GM12873 (cell line): ENCODE results near the gene BTBD19.

Experiments used
- CTCF ChIP-seq: IDR thresholded peaks from 2 replicates; pipeline ENCODE4 v1.5.1; 2012; ENCODE audit warnings: low read depth, mild to moderate bottlenecking, moderate library complexity, low read length, control low read depth; ENCODE audit not compliant: insufficient read depth; ENCODE audit errors: missing control alignments

The BTBD19 gene

GRCh38 chr1:44810101-44810761 is 1.9 kb downstream of the BTBD19 start:
- no peak for TF ChIP-seq CTCF

GRCh38 chr1:44811234-44811633 is 2.9 kb downstream of the BTBD19 start:
- peak; percentile 6 for TF ChIP-seq CTCF

GRCh38 chr1:44812822-44813543 is 4.7 kb downstream of the BTBD19 start:
- no peak for TF ChIP-seq CTCF

DNA sequence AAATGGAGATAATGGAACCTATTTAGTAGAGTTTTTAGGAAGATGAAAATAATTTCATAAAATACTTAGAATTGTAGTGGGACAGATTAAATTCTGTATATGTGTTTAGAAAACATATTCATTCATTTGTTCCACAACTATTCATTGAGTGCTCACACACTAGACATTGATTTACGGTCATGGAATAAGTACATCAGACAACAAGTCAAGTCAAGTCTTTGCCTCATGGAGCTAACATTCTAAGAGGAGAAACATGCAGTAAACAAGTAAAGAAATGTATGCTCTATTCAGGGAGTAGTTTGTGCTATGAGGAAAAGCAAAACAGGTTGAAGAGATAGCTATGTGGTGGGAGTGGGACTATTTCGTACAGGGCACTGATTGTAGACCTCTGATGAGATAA is 9.0 kb downstream of the BTBD19 start:
- TF ChIP-seq CTCF = no peak

DNA sequence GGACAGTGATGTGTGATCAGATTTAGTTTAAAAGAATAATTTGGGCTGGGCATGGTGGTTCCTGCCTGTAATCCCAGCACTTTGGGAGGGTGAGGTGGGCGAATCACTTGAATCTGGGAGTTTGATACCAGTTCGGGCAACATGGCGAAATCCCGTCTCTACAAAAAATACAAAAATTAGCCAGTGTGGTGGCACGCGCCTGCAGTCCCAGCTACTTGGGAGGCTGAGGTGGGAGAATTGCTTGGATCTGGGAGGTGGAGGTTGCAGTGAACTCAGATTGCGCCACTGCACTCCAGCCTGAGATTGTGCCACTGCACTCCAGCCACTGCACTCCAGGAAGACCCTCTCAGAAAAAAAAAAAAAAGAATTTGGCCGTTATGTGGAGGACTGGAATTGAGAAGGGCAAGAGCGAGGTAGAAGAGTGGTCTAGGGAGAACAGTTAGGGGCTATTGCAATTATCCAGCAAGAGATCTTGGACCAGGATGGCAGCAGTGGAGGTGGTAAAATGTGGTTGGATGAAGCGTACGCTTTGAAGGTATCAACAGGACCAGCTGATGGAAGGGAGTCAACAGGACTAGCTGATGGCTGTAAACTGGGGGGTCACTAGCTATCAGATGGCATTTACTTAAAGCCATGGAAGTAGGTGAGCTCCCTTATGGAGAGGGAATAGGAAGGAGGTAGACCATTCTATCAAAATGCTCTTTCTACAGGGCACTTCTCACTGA is 9.6 kb downstream of the BTBD19 start:
- TF ChIP-seq CTCF = no peak

- no peak for TF ChIP-seq CTCF
These were observed 10.9 kb downstream of the BTBD19 start for GRCh38 chr1:44819196-44819607.

- TF ChIP-seq CTCF = peak; percentile 8
These were observed 11.4 kb downstream of the BTBD19 start for GRCh38 chr1:44819608-44820327.
